Calu3 (cell line): Measurements from ENCODE around the gene EEIG2. TPM values are rescaled to one million over a fixed set of nuclear protein-coding genes. Genes with fewer than 3 reads are reported as not detected.
"Not testable (repeated sequence)": the region's sequence is repeated elsewhere in the genome, so short reads cannot be mapped to it uniquely, and the experiment has no call there.

ENCODE experiments used
- BruUV-seq: library from RNA; stranded (reverse); fragments of 400-500 nt; replicated peaks from 2 replicates; lab custom pipeline; 2021; lab: Mats Ljungman, UMichigan
- CTCF ChIA-PET: fragments of 300-600 bp; sonication (Branson Sonifier 250); formaldehyde crosslinking; loops from one replicate; lab custom pipeline; 2022; ENCODE audit warnings: antibody characterized with exemption; lab: Charles Lee
- DNase-seq: peaks from one replicate; pipeline ENCODE4 v3.0.0; 2022
- H3K27ac Mint-ChIP-seq: one replicate; pipeline ENCODE4 v1.8.0; 2022; ENCODE audit warnings: mixed read lengths; ENCODE audit not compliant: unreplicated experiment
- H3K27me3 Mint-ChIP-seq: one replicate; pipeline ENCODE4 v1.8.0; 2022; ENCODE audit warnings: mixed read lengths; ENCODE audit not compliant: unreplicated experiment
- H3K36me3 Mint-ChIP-seq: one replicate; pipeline ENCODE4 v1.8.0; 2022; ENCODE audit warnings: mild to moderate bottlenecking, moderate library complexity, mixed read lengths; ENCODE audit not compliant: insufficient read depth, unreplicated experiment
- H3K4me1 Mint-ChIP-seq: one replicate; pipeline ENCODE4 v1.8.0; 2022; ENCODE audit warnings: mild to moderate bottlenecking, low read depth, mixed read lengths; ENCODE audit not compliant: unreplicated experiment
- H3K4me3 Mint-ChIP-seq: one replicate; pipeline ENCODE4 v1.8.0; 2022; ENCODE audit warnings: mild to moderate bottlenecking, low read depth, moderate library complexity, mixed read lengths; ENCODE audit not compliant: unreplicated experiment
- H3K9me3 Mint-ChIP-seq: one replicate; pipeline ENCODE4 v1.8.0; 2022; ENCODE audit warnings: low read depth, mixed read lengths; ENCODE audit not compliant: unreplicated experiment
- CTCF ChIP-seq: fragments of 200-600 bp; IDR thresholded peaks from one replicate; pipeline ENCODE4 v1.8.0; 2022; ENCODE audit warnings: antibody characterized with exemption; ENCODE audit not compliant: unreplicated experiment
- intact Hi-C: fragments of 100-400 bp; cut with micrococcal nuclease; formaldehyde crosslinking; loops from one replicate; pipeline ENCODE4 v1.10.0; 2022; ENCODE audit not compliant: unreplicated experiment
- total RNA-seq: library from RNA; stranded (reverse); gene quantifications from 2 replicates; pipeline ENCODE4 v1.2.3, GENCODE V29; 2022

EEIG2 gene
- total RNA-seq, 1 experiment from 2014 or later, result 13.6 TPM

DNA sequence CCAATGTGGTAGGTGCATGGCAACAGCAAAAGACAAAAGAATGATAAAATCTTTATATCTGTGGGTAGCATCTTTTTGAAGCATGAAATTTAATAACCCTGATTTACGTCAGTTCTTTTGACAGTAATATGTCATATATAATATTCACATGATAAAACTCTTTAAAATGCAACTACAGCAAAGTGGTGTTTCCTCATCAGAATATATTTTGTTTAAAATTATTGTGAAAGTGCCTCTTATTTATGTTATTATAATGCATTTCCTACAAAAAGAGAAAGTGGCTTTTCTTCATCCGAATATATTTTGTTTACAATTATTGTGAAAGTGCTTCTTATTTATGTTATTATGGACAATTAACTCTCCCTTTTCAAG is 46.9 kb upstream of the EEIG2 start:
- TF ChIP-seq CTCF, result no peak
- no peaks in the 10 kb centered on the region for H3K9me3 Mint-ChIP-seq
- no peaks in the 10 kb centered on the region for H3K36me3 Mint-ChIP-seq
- no peak for DNase-seq
- no TSS peak for BruUV-seq
- H3K27ac Mint-ChIP-seq, result no peak overlapping the region
- H3K4me1 Mint-ChIP-seq, result no peaks in the 10 kb centered on the region
- CTCF ChIA-PET, result interaction anchor here (1.1 to 2.1 kb wide), 3 partner anchors 47 to 134 kb away, joined by 3 to 11 read pairs (median 11); partner anchors contain the start of gene EEIG2
- no peak overlapping the region for H3K4me3 Mint-ChIP-seq
- intact Hi-C loops, result no loop called here
- H3K27me3 Mint-ChIP-seq, result no peaks in the 10 kb centered on the region

DNA sequence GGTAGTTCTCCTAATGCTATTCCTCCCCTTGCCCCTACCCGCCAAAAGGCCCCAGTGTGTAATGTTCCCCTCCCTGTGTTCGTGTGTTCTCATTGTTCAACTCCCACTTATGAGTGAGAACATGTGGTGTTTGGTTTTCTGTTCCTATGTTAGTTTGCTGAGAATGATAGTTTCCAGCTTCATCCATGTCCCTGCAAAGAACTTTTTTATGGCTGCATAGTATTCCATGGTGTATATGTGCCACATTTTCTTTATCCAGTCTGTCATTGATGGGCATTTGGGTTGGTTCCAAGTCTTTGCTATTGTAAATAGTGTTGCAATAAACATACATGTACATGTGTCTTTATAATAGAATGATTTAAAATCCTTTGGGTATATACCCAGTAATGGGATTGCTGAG is 46.0 kb upstream of the EEIG2 start:
- H3K27ac Mint-ChIP-seq, intact Hi-C loops, DNase-seq, H3K27me3 Mint-ChIP-seq, H3K4me3 Mint-ChIP-seq, H3K36me3 Mint-ChIP-seq, H3K4me1 Mint-ChIP-seq, BruUV-seq, H3K9me3 Mint-ChIP-seq: not testable (repeated sequence)
- CTCF ChIA-PET, result interaction anchor here (0.6 kb wide), 1 partner anchor 130 kb away, joined by 5 read pairs; no protein-coding TSS in a partner anchor

DNA sequence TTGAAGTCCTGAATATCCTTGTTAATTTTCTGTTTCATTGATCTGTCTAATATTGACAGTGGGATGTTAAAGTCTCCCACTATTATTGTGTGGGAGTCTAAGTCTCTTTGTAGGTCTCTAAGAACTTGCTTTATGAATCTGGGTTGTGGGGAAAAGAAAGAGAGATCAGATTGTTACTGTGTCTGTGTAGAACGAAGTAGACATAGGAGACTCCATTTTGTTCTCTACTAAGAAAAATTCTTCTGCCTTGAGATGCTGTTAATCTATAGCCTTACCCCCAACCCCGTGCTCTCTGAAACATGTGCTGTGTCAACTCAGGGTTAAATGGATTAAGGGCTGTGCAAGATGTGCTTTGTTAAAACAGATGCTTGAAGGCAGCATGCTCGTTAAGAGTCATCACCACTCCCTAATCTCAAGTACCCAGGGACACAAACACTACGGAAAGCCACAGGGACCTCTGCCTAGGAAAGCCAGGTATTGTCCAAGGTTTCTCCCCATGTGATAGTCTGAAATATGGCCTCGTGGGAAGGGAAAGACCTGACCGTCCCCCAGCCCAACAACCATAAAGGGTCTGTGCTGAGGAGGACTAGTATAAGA is 42.5 kb upstream of the EEIG2 start:
- H3K4me1 Mint-ChIP-seq, CTCF ChIA-PET, BruUV-seq, H3K9me3 Mint-ChIP-seq, H3K36me3 Mint-ChIP-seq, H3K27me3 Mint-ChIP-seq, H3K4me3 Mint-ChIP-seq, intact Hi-C loops, DNase-seq, H3K27ac Mint-ChIP-seq: not testable (repeated sequence)

DNA sequence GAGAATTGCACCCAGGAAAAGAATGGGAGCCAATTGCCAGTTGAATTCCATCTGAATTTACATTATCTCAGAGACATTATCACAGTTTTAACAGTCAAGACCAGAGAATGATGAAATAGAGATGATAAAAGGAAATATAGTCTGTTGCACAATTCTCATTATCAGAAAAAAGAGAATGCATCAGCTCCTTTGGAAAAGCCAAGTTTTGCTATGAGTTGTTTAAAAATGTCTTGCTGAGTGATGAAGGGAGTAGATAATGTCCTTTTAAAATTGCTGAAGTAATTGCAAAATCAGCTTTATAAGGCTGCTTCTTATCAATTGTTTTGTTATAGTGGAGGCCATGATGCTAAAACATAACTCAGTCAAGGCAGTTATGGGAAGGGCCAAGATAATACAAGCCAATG is 37.9 kb upstream of the EEIG2 start:
- Mint-ChIP-seq H3K36me3 (no peaks in the 10 kb centered on the region), H3K9me3 (peaks cover 2% of the 10 kb centered on the region), H3K4me1 (no peaks in the 10 kb centered on the region), H3K27ac (no peak overlapping the region), H3K27me3 (no peaks in the 10 kb centered on the region), H3K4me3 (no peak overlapping the region)
- BruUV-seq, result no TSS peak
- TF ChIP-seq CTCF, result no peak
- CTCF ChIA-PET, result no interaction called here
- DNase-seq, result no peak
- intact Hi-C loops, result no loop called here

DNA sequence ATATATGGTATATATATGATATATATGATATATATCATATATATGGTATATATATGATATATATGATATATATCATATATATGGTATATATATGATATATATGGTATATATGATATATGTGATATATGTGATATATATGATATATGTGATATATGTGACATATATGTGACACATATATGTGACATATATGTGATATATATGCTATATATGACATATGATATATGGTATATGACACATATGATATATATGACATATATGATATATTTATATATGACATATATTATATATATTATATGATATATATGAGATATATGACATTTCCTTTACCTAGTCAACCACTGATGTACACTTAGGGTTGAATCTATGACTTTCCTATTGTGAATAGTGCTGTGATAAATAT is 36.1 kb upstream of the EEIG2 start:
- BruUV-seq, result no TSS peak
- intact Hi-C loops, result no loop called here
- Mint-ChIP-seq H3K4me1 (no peaks in the 10 kb centered on the region), H3K4me3 (no peak overlapping the region), H3K9me3 (peaks cover 2% of the 10 kb centered on the region), H3K36me3 (no peaks in the 10 kb centered on the region), H3K27me3 (no peaks in the 10 kb centered on the region), H3K27ac (no peak overlapping the region)
- no peak for TF ChIP-seq CTCF
- no peak for DNase-seq
- CTCF ChIA-PET, result no interaction called here
